Measurements from ENCODE around the gene PHLPP1. TPM values are rescaled to one million over a fixed set of nuclear protein-coding genes. Genes with fewer than 3 reads are reported as not detected.
A peak's percentile ranks its signal among the peaks of the same experiment; 100 is the strongest.

Gene PHLPP1
- polyA plus RNA-seq, 2 of the 4 experiments (the other 2 are of a cell fraction) = 6.5 to 12.1 TPM

DNA sequence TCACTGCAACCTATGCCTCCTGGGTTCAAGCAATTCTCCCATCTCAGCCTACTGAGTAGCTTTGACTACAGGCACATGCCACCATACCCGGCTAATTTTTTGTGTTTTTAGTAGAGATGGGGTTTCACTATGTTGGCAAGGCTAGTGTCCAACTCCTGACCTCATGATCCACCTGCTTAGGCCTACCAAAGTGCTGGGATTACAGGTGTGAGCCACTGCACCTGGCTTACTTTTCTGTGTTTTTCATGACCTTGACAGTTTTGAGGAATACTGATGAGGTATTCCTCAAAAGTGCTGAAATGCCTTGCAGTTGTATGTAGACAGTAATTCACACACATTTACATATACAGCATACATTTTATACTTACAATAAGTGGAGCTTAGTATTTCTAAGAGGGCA lies 126.1 kb downstream of the PHLPP1 start:
- ATAC-seq (no peak), FAIRE-seq (no peak), DNase-seq (ENCODE audit: low read depth in 1 of 2, low spot score in 1 of 2) (no peak)
- Histone ChIP-seq H3K27ac (peak overlapping the region; percentile 62 to 63; a peak in 2 of 6 replicates), H3K4me2 (no peak overlapping the region; the same call in 2 of the 3 replicates), H3K4me3 (no peak overlapping the region), H3K9me3 (no peaks in the 10 kb centered on the region), H3K4me1 (peaks cover 36% of the 10 kb centered on the region)
- TF ChIP-seq HMGXB4 (CRISPR knock-in tag; IDR thresholded peaks at IDR 0.05; ENCODE audit: borderline replicate concordance) = no peak
- TF ChIP-seq RARB (CRISPR knock-in tag; IDR thresholded peaks at IDR 0.05) = no peak
- TF ChIP-seq BHLHE40 (IDR thresholded peaks at IDR 0.05; ENCODE audit: low read depth, low read length) = no peak
- no peak for TF ChIP-seq HOXB5 (CRISPR knock-in tag; IDR thresholded peaks at IDR 0.05)
- POLR2A ChIA-PET = no interaction called here
- CTCF ChIA-PET = no interaction called here
- WGBS (ENCODE audit: missing lambda C conversion rate) = 89% methylated on average over 1 of the region's 1 CpG

DNA sequence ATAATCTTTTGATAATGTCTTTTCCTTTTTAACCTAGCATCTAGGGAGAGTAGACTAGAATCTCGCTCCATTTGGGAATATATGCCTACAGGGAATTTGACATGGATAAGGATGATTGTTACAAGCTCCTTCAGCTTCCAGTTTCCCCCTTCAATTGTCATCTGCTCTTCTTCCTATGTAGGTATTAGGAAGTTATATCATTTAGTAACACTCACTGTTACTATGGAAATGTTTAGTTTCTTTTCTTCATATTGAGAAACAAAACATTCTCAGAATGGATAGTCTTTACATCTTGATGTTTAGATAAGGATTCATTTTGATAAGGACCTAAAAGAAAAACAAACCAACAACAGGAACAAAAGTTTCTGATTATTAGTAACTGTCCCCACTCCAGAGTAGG lies 127.6 kb downstream of the PHLPP1 start:
- H3K4me3 ChIP-seq = no peak overlapping the region
- POLR2A ChIA-PET = no interaction called here
- no peak overlapping the region for H3K4me2 ChIP-seq
- DNase-seq (ENCODE audit: low read depth in 1 of 2, low spot score in 1 of 2) (no peak), ATAC-seq (no peak), FAIRE-seq (no peak)
- no peaks in the 10 kb centered on the region for H3K9me3 ChIP-seq
- TF ChIP-seq JUN (IDR thresholded peaks at IDR 0.05) (no peak), RFX5 (IDR thresholded peaks at IDR 0.05) (no peak), ZFP36 (IDR thresholded peaks at IDR 0.05; ENCODE audit: borderline replicate concordance, partially characterized antibody) (no peak), TP53 (CRISPR knock-in tag; IDR thresholded peaks at IDR 0.05) (no peak), MYC (IDR thresholded peaks at IDR 0.05; ENCODE audit: borderline replicate concordance, low read length) (no peak), HDAC2 (IDR thresholded peaks at IDR 0.05) (no peak)
- 100% methylated on average over 1 of the region's 1 CpG for WGBS (ENCODE audit: missing lambda C conversion rate)
- H3K27ac ChIP-seq = no peak overlapping the region
- peaks cover 34% of the 10 kb centered on the region for H3K4me1 ChIP-seq
- CTCF ChIA-PET = interaction anchor here (0.6 to 0.9 kb wide), 2 partner anchors 48 to 117 kb away, joined by 3 read pairs; no protein-coding TSS in a partner anchor

GRCh38 chr18:62844850-62845643 lies 129.7 kb downstream of the PHLPP1 start:
- Histone ChIP-seq H3K4me1 (peaks cover 14% of the 10 kb centered on the region; the same call in 2 of the 3 replicates), H3K9me3 (no peaks in the 10 kb centered on the region), H3K27ac (no peak overlapping the region), H3K4me3 (no peak overlapping the region), H3K4me2 (no peak overlapping the region)
- TF ChIP-seq, protein P1, sequence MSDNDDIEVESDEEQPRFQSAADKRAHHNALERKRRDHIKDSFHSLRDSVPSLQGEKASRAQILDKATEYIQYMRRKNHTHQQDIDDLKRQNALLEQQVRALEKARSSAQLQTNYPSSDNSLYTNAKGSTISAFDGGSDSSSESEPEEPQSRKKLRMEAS (IDR thresholded peaks at IDR 0.05) = no peak
- TF ChIP-seq CBX2 (IDR thresholded peaks at IDR 0.05; ENCODE audit: borderline replicate concordance, low read depth) (no peak), NPAS2 (CRISPR knock-in tag; IDR thresholded peaks at IDR 0.05; ENCODE audit: borderline replicate concordance) (no peak), USF2 (IDR thresholded peaks at IDR 0.05) (no peak)
- CTCF ChIA-PET = interaction anchor here (1.2 kb wide), 1 partner anchor 21 kb away, joined by 3 read pairs; no protein-coding TSS in a partner anchor
- POLR2A ChIA-PET = no interaction called here
- ATAC-seq (no peak), FAIRE-seq (no peak), DNase-seq (ENCODE audit: low read depth in 1 of 2, low spot score in 1 of 2) (no peak)
- 78% methylated on average over 7 of the region's 7 CpGs for WGBS (ENCODE audit: missing lambda C conversion rate)

DNA sequence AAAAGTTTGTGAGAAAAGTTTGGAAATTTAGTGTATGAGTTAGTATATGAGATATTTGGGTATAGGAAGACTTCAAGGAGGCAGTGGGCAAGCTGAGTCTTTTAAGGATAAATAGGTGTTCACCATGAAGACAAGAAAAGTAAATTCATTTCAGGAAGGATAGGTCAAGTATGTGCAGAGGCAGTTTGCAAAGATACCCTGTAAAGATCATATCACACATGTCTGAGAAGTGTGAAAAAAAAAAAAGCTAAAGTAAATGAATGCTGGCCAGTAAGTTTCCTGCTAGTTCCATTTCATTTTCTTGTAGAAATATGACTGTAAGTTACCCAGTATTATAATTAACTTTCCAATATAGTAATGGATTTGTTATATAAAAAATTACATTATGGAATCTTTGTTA lies 131.0 kb downstream of the PHLPP1 start:
- POLR2A ChIA-PET = no interaction called here
- CTCF ChIA-PET = no interaction called here
- DNase-seq (ENCODE audit: low read depth in 1 of 2, low spot score in 1 of 2) = no peak
- Histone ChIP-seq H3K9me3 (no peaks in the 10 kb centered on the region), H3K27ac (no peak overlapping the region), H3K4me2 (no peak overlapping the region), H3K4me1 (peaks cover 12% of the 10 kb centered on the region; the same call in 2 of the 3 replicates), H3K4me3 (no peak overlapping the region)
- FAIRE-seq = no peak
- ATAC-seq = no peak
- no peak for TF ChIP-seq TP53 (CRISPR knock-in tag; IDR thresholded peaks at IDR 0.05)
- TF ChIP-seq, protein P2, sequence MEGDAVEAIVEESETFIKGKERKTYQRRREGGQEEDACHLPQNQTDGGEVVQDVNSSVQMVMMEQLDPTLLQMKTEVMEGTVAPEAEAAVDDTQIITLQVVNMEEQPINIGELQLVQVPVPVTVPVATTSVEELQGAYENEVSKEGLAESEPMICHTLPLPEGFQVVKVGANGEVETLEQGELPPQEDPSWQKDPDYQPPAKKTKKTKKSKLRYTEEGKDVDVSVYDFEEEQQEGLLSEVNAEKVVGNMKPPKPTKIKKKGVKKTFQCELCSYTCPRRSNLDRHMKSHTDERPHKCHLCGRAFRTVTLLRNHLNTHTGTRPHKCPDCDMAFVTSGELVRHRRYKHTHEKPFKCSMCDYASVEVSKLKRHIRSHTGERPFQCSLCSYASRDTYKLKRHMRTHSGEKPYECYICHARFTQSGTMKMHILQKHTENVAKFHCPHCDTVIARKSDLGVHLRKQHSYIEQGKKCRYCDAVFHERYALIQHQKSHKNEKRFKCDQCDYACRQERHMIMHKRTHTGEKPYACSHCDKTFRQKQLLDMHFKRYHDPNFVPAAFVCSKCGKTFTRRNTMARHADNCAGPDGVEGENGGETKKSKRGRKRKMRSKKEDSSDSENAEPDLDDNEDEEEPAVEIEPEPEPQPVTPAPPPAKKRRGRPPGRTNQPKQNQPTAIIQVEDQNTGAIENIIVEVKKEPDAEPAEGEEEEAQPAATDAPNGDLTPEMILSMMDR (IDR thresholded peaks at IDR 0.05) = no peak
- no peak for TF ChIP-seq ELK1 (IDR thresholded peaks at IDR 0.05; ENCODE audit: low read depth, low read length)
- no peak for TF ChIP-seq CHD2 (IDR thresholded peaks at IDR 0.05; ENCODE audit: low read length, partially characterized antibody)
- TF ChIP-seq EHF (CRISPR knock-in tag; IDR thresholded peaks at IDR 0.05) = no peak
- no peak for TF ChIP-seq NR3C1 (IDR thresholded peaks at IDR 0.05)
- TF ChIP-seq, protein P3, sequence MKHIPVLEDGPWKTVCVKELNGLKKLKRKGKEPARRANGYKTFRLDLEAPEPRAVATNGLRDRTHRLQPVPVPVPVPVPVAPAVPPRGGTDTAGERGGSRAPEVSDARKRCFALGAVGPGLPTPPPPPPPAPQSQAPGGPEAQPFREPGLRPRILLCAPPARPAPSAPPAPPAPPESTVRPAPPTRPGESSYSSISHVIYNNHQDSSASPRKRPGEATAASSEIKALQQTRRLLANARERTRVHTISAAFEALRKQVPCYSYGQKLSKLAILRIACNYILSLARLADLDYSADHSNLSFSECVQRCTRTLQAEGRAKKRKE (CRISPR knock-in tag; IDR thresholded peaks at IDR 0.05; ENCODE audit: low read depth) = no peak
- TF ChIP-seq RCOR1 (IDR thresholded peaks at IDR 0.05; ENCODE audit: low read depth, low read length) = no peak
- no peak for TF ChIP-seq POLR2AphosphoS2 (conservative IDR thresholded peaks at IDR 0.05; ENCODE audit: low read length)
- TF ChIP-seq FOSB (CRISPR knock-in tag; IDR thresholded peaks at IDR 0.05) = no peak
- TF ChIP-seq ZNF302 (CRISPR knock-in tag; IDR thresholded peaks at IDR 0.05) = no peak
